Measurements from ENCODE around the gene FADS2. TPM values are rescaled to one million over a fixed set of nuclear protein-coding genes. Genes with fewer than 3 reads are reported as not detected.

The FADS2 gene
- total RNA-seq, 2 donors from 2014 or later, result 69.1 to 90.1 TPM

GRCh38 chr11:61820174-61820573, 7.9 kb upstream of the FADS2 start:
- Mint-ChIP-seq H3K4me1 (ENCODE audit: low read depth in 2 of 2) (peaks cover 2 to 8% of the 10 kb centered on the region in 2 donors), H3K27ac (no peak overlapping the region), H3K36me3 (no peaks in the 10 kb centered on the region), H3K4me3 (no peak overlapping the region), H3K9me3 (no peaks in the 10 kb centered on the region), H3K27me3 (no peaks in the 10 kb centered on the region)
- DNase-seq (ENCODE audit: low spot score), result no peak
- ATAC-seq, result no peak

- no peaks in the 10 kb centered on the region for H3K9me3 Mint-ChIP-seq
- DNase-seq (ENCODE audit: low spot score), result no peak
- H3K4me3 Mint-ChIP-seq, result peak overlapping the region; percentile 74
- no peaks in the 10 kb centered on the region for H3K36me3 Mint-ChIP-seq
- ATAC-seq, result no peak
- peak overlapping the region; percentile 51 to 87 for H3K27ac Mint-ChIP-seq
- H3K27me3 Mint-ChIP-seq, result no peaks in the 10 kb centered on the region
- H3K4me1 Mint-ChIP-seq (ENCODE audit: low read depth in 2 of 2), result peaks cover 22 to 34% of the 10 kb centered on the region in 2 donors
These were observed 1.1 kb upstream of the FADS2 start for GRCh38 chr11:61826930-61827570.

- Mint-ChIP-seq H3K4me1 (ENCODE audit: low read depth in 2 of 2) (peaks cover 23 to 43% of the 10 kb centered on the region in 2 donors), H3K9me3 (no peaks in the 10 kb centered on the region), H3K27me3 (no peaks in the 10 kb centered on the region), H3K27ac (peak overlapping the region; percentile 51 to 87), H3K4me3 (peak overlapping the region; percentile 82), H3K36me3 (no peaks in the 10 kb centered on the region)
- DNase-seq (ENCODE audit: low spot score) (no peak), ATAC-seq (no peak)
These were observed 204 bp downstream of the FADS2 start for GRCh38 chr11:61828379-61828628.

GRCh38 chr11:61828629-61829407, 718 bp downstream of the FADS2 start:
- Mint-ChIP-seq H3K4me1 (ENCODE audit: low read depth in 2 of 2) (peaks cover 28 to 48% of the 10 kb centered on the region in 2 donors), H3K4me3 (peak overlapping the region; percentile 82), H3K27me3 (no peaks in the 10 kb centered on the region), H3K27ac (peak overlapping the region; percentile 51 to 87), H3K36me3 (no peaks in the 10 kb centered on the region), H3K9me3 (no peaks in the 10 kb centered on the region)
- peak; percentile 73 for DNase-seq (ENCODE audit: low spot score)
- ATAC-seq, result peak; percentile 51

GRCh38 chr11:61829806-61830205, 1.7 kb downstream of the FADS2 start:
- ATAC-seq (no peak), DNase-seq (ENCODE audit: low spot score) (no peak)
- peak overlapping the region; percentile 82 for H3K4me3 Mint-ChIP-seq
- peak overlapping the region in 1 of 2 donors; percentile 87 for H3K27ac Mint-ChIP-seq
- H3K4me1 Mint-ChIP-seq (ENCODE audit: low read depth in 2 of 2), result peaks cover 38 to 55% of the 10 kb centered on the region in 2 donors
- no peaks in the 10 kb centered on the region for H3K27me3 Mint-ChIP-seq
- H3K9me3 Mint-ChIP-seq, result no peaks in the 10 kb centered on the region
- H3K36me3 Mint-ChIP-seq, result no peaks in the 10 kb centered on the region

GRCh38 chr11:61830237-61831105, 2.4 kb downstream of the FADS2 start:
- DNase-seq (ENCODE audit: low spot score) (no peak), ATAC-seq (no peak)
- H3K36me3 Mint-ChIP-seq, result no peaks in the 10 kb centered on the region
- no peaks in the 10 kb centered on the region for H3K9me3 Mint-ChIP-seq
- H3K4me3 Mint-ChIP-seq, result peak overlapping the region; percentile 82
- H3K4me1 Mint-ChIP-seq (ENCODE audit: low read depth in 2 of 2), result peaks cover 44 to 59% of the 10 kb centered on the region in 2 donors
- no peaks in the 10 kb centered on the region for H3K27me3 Mint-ChIP-seq
- H3K27ac Mint-ChIP-seq, result peak overlapping the region; percentile 39 to 93

GRCh38 chr11:61832207-61832606, 4.1 kb downstream of the FADS2 start:
- H3K27ac Mint-ChIP-seq, result peak overlapping the region; percentile 92 to 93
- DNase-seq (ENCODE audit: low spot score) (no peak), ATAC-seq (no peak)
- no peaks in the 10 kb centered on the region for H3K9me3 Mint-ChIP-seq
- H3K4me1 Mint-ChIP-seq (ENCODE audit: low read depth in 2 of 2), result peaks cover 45 to 59% of the 10 kb centered on the region in 2 donors
- H3K4me3 Mint-ChIP-seq, result no peak overlapping the region
- no peaks in the 10 kb centered on the region for H3K27me3 Mint-ChIP-seq
- no peaks in the 10 kb centered on the region for H3K36me3 Mint-ChIP-seq

- Mint-ChIP-seq H3K27ac (peak overlapping the region; percentile 92 to 93), H3K9me3 (no peaks in the 10 kb centered on the region), H3K4me3 (no peak overlapping the region), H3K36me3 (no peaks in the 10 kb centered on the region), H3K27me3 (no peaks in the 10 kb centered on the region), H3K4me1 (ENCODE audit: low read depth in 2 of 2) (peaks cover 44 to 57% of the 10 kb centered on the region in 2 donors)
- DNase-seq (ENCODE audit: low spot score) (no peak), ATAC-seq (no peak)
These were observed 4.7 kb downstream of the FADS2 start for GRCh38 chr11:61832754-61833153.

- DNase-seq (ENCODE audit: low spot score), result no peak
- peak overlapping the region; percentile 92 to 93 for H3K27ac Mint-ChIP-seq
- no peak for ATAC-seq
- H3K27me3 Mint-ChIP-seq, result no peaks in the 10 kb centered on the region
- no peaks in the 10 kb centered on the region for H3K9me3 Mint-ChIP-seq
- H3K4me3 Mint-ChIP-seq, result peak overlapping the region; percentile 55
- H3K36me3 Mint-ChIP-seq, result no peaks in the 10 kb centered on the region
- peaks cover 44 to 55% of the 10 kb centered on the region in 2 donors for H3K4me1 Mint-ChIP-seq (ENCODE audit: low read depth in 2 of 2)
These were observed 5.4 kb downstream of the FADS2 start for GRCh38 chr11:61833471-61833870.

GRCh38 chr11:61833926-61834277, 5.8 kb downstream of the FADS2 start:
- H3K4me3 Mint-ChIP-seq, result peak overlapping the region; percentile 55
- H3K4me1 Mint-ChIP-seq (ENCODE audit: low read depth in 2 of 2), result peaks cover 44 to 55% of the 10 kb centered on the region in 2 donors
- H3K9me3 Mint-ChIP-seq, result no peaks in the 10 kb centered on the region
- peak overlapping the region; percentile 92 to 93 for H3K27ac Mint-ChIP-seq
- no peaks in the 10 kb centered on the region for H3K27me3 Mint-ChIP-seq
- no peaks in the 10 kb centered on the region for H3K36me3 Mint-ChIP-seq
- no peak for ATAC-seq
- DNase-seq (ENCODE audit: low spot score), result no peak

GRCh38 chr11:61834278-61835048, 6.4 kb downstream of the FADS2 start:
- ATAC-seq (peak; percentile 99), DNase-seq (ENCODE audit: low spot score) (peak; percentile 91)
- no peaks in the 10 kb centered on the region for H3K9me3 Mint-ChIP-seq
- H3K4me1 Mint-ChIP-seq (ENCODE audit: low read depth in 2 of 2), result peaks cover 41 to 51% of the 10 kb centered on the region in 2 donors
- H3K36me3 Mint-ChIP-seq, result no peaks in the 10 kb centered on the region
- H3K27ac Mint-ChIP-seq, result peak overlapping the region; percentile 92 to 93
- H3K4me3 Mint-ChIP-seq, result peak overlapping the region; percentile 56
- H3K27me3 Mint-ChIP-seq, result no peaks in the 10 kb centered on the region

- H3K27ac Mint-ChIP-seq, result peak overlapping the region; percentile 92 to 93
- no peak for ATAC-seq
- H3K4me3 Mint-ChIP-seq, result no peak overlapping the region
These were observed 8.1 kb downstream of the FADS2 start for GRCh38 chr11:61836193-61836592.

GRCh38 chr11:61837411-61838005, 9.4 kb downstream of the FADS2 start:
- H3K27ac Mint-ChIP-seq, result no peak overlapping the region
- H3K27me3 Mint-ChIP-seq, result no peaks in the 10 kb centered on the region
- no peak for ATAC-seq
- no peaks in the 10 kb centered on the region for H3K36me3 Mint-ChIP-seq
- H3K4me1 Mint-ChIP-seq (ENCODE audit: low read depth in 2 of 2), result peaks cover 27 to 30% of the 10 kb centered on the region in 2 donors
- no peaks in the 10 kb centered on the region for H3K9me3 Mint-ChIP-seq
- DNase-seq (ENCODE audit: low spot score), result no peak
- H3K4me3 Mint-ChIP-seq, result no peak overlapping the region

More at GRCh38 chr11:61836193-61836592, 8.1 kb downstream of the FADS2 start:
- Mint-ChIP-seq H3K9me3 (no peaks in the 10 kb centered on the region), H3K4me1 (ENCODE audit: low read depth in 2 of 2) (peaks cover 27 to 37% of the 10 kb centered on the region in 2 donors), H3K27me3 (no peaks in the 10 kb centered on the region), H3K36me3 (no peaks in the 10 kb centered on the region)
- no peak for DNase-seq (ENCODE audit: low spot score)

Measured in natural killer cell treated with Interleukin-12 subunit alpha and Interleukin-12 subunit beta and Interleukin-15 and Interleukin-18, amount 100 ng/mL, for 72 hours (primary cell).